Measurements from ENCODE around the gene HSFY2.
"Not testable (repeated sequence)": the region's sequence is repeated elsewhere in the genome, so short reads cannot be mapped to it uniquely, and the experiment has no call there.

DNA sequence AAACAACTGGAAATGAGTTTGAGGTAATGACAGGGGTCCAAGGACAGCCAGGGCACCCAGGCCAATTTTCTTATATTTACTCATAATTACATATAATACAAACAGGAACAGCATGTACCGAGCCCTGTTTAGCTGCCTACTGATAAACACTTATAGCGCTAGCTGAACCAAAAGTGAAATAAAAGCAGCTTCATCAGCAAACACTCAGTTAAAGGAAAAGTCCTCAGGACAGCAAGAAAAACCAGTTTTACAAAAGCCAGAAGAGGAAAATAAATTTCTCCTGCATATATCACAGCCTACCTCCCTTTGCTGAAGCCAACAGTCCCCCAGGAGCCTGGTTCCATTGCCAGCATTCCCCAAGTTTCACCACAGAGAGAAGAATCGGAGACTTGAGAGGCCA lies 49.8 kb downstream of the HSFY2 start:
- TF ChIP-seq POLR2AphosphoS5, POLR2A (IDR thresholded peaks at IDR 0.05; ENCODE audit: low read depth, low read length): not testable (repeated sequence)

Data from GM12891 (cell line).